GM18870 (cell line): ENCODE results near the gene CASP12.

Experiments used
- ATAC-seq: cut with Tn5 transposase; IDR thresholded peaks from one replicate; pipeline ENCODE4 v1.9.1; 2021; ENCODE audit warnings: moderate library complexity; ENCODE audit not compliant: unreplicated experiment

The CASP12 gene

GRCh38 chr11:104841185-104841584, 57.1 kb downstream of the CASP12 start:
- ATAC-seq = no peak

GRCh38 chr11:104837969-104838639, 60.2 kb downstream of the CASP12 start:
- ATAC-seq = no peak

GRCh38 chr11:104836691-104837090, 61.6 kb downstream of the CASP12 start:
- ATAC-seq = no peak
